Lung (tissue), 12 donors: ENCODE measurements around the gene SNX13. TPM values are rescaled to one million over a fixed set of nuclear protein-coding genes. Genes with fewer than 3 reads are reported as not detected.

ENCODE experiments used
- ATAC-seq: fragments of 200-7000 bp; cut with Tn5 transposase; one replicate; pipeline ENCODE4 v1.9.1; 2020; ENCODE audit warnings: moderate number of reproducible peaks; ENCODE audit not compliant: insufficient read depth, low FRiP score
- DNase-seq, 3 donors: peaks; one replicate each; pipeline ENCODE4 v3.0.0-alpha.2; 2013 to 2017
- H3K27ac ChIP-seq, 2 donors: one replicate each; pipeline ENCODE4 v1.5.1; 2013; ENCODE audit warnings: mild to moderate bottlenecking in 2 of 2, moderate library complexity in 2 of 2, control low read depth in 1 of 2, inconsistent platforms in 1 of 2, low read depth in 1 of 2, low read length in 1 of 2
- H3K27me3 ChIP-seq, 3 donors: one replicate each; pipeline ENCODE4 v1.5.1; 2013; ENCODE audit warnings: low read length in 2 of 3; ENCODE audit not compliant: control insufficient read depth in 3 of 3, insufficient read depth in 3 of 3
- H3K36me3 ChIP-seq, 4 donors: one replicate each; pipeline ENCODE4 v1.5.1; 2013; ENCODE audit warnings: low read length in 4 of 4, mild to moderate bottlenecking in 1 of 4, moderate library complexity in 1 of 4; ENCODE audit not compliant: control insufficient read depth in 4 of 4, insufficient read depth in 4 of 4
- H3K4me1 ChIP-seq, 5 donors: one replicate each; pipeline ENCODE4 v1.5.1; 2013; ENCODE audit warnings: low read length in 5 of 5, mild to moderate bottlenecking in 2 of 5, moderate library complexity in 1 of 5; ENCODE audit not compliant: control insufficient read depth in 5 of 5, insufficient read depth in 5 of 5
- H3K4me3 ChIP-seq: one replicate; pipeline ENCODE4 v1.5.1; 2013; ENCODE audit warnings: mild to moderate bottlenecking, control low read depth, moderate library complexity
- H3K9ac ChIP-seq, 2 donors: one replicate each; pipeline ENCODE4 v1.5.1; 2013; ENCODE audit warnings: low read length in 2 of 2, control low read depth in 1 of 2; ENCODE audit not compliant: insufficient read depth in 1 of 2
- H3K9me3 ChIP-seq, 4 donors: one replicate each; pipeline ENCODE4 v1.5.1; 2013; ENCODE audit warnings: low read length in 3 of 4, mild to moderate bottlenecking in 1 of 4, moderate library complexity in 1 of 4; ENCODE audit not compliant: control insufficient read depth in 4 of 4, insufficient read depth in 3 of 4
- CTCF ChIP-seq: IDR thresholded peaks from 2 replicates; pipeline ENCODE4 v1.5.1; 2012; ENCODE audit warnings: mild to moderate bottlenecking; ENCODE audit errors: control extremely low read depth, extremely low read depth
- WGBS, 2 donors: extraction: QIAGEN DNeasy Blood & Tissue Kit; methylation state at CpG; one replicate each; pipeline ENCODE4 v1.1.7; 2013; 5-methylcytosine and 5-hydroxymethylcytosine counted together
- polyA plus RNA-seq, 2 donors: library from polyadenylated mRNA; stranded (reverse); fragments of 200-250 nt; gene quantifications; one replicate each; pipeline ENCODE4 v1.2.1, GENCODE V29; 2013
- total RNA-seq, 2 donors: library from RNA; depleted of rRNA in 1 of 2; stranded (reverse); fragments of >200 nt in 1 of 2; gene quantifications; one replicate each; pipeline ENCODE4 v1.2.1, GENCODE V29; 2014 to 2021
- donor health status: control.
- donor health status: control.
- donor health status: Bipolar disorder and iron deficiency.
- donor health status: healthy.
- donor health status: DM: yes; HTN: yes; CAD: no.

The SNX13 gene
- total and polyA plus RNA-seq, 4 donors: 8.9 to 104 (median 31.9) TPM

GRCh38 chr7:17792075-17792936 is 148.0 kb downstream of the SNX13 start:
- no peak for DNase-seq
- 95 to 97% methylated on average over 1 of the region's 1 CpG for WGBS, 2 donors

GRCh38 chr7:17787257-17787656 is 153.0 kb downstream of the SNX13 start:
- TF ChIP-seq CTCF: no peak
- no peak overlapping the region for H3K27ac ChIP-seq
- ATAC-seq (no peak), DNase-seq (no peak)
- 92 to 94% methylated on average over 1 of the region's 1 CpG for WGBS, 2 donors
- H3K4me3 ChIP-seq: no peak overlapping the region
- H3K27me3 ChIP-seq: no peaks in the 10 kb centered on the region
- H3K4me1 ChIP-seq: no peaks in the 10 kb centered on the region
- no peak overlapping the region for H3K9ac ChIP-seq
- H3K9me3 ChIP-seq: no peaks in the 10 kb centered on the region
- peaks cover 0 to 2% (median under 1%) of the 10 kb centered on the region in 4 donors for H3K36me3 ChIP-seq

More at GRCh38 chr7:17792075-17792936, 148.0 kb downstream of the SNX13 start:
- Histone ChIP-seq H3K9ac (no peak overlapping the region), H3K27me3 (no peaks in the 10 kb centered on the region), H3K4me3 (no peak overlapping the region), H3K27ac (no peak overlapping the region), H3K36me3 (peaks cover 2 to 13% (median 11%) of the 10 kb centered on the region in 4 donors), H3K9me3 (no peaks in the 10 kb centered on the region), H3K4me1 (no peaks in the 10 kb centered on the region)
- no peak for TF ChIP-seq CTCF
- ATAC-seq: no peak

- no peak overlapping the region for H3K27ac ChIP-seq
- H3K9ac ChIP-seq: no peak overlapping the region
- H3K27me3 ChIP-seq: no peaks in the 10 kb centered on the region
- no peaks in the 10 kb centered on the region for H3K4me1 ChIP-seq
- no peak for TF ChIP-seq CTCF
- H3K9me3 ChIP-seq: no peaks in the 10 kb centered on the region
- H3K4me3 ChIP-seq: no peak overlapping the region
- WGBS, 2 donors: 82 to 88% methylated on average over 6 of the region's 6 CpGs
- peaks cover 0 to 2% (median under 1%) of the 10 kb centered on the region in 4 donors for H3K36me3 ChIP-seq
- ATAC-seq: no peak
- no peak for DNase-seq
Observed at GRCh38 chr7:17786314-17786852, 153.9 kb downstream of the SNX13 start.
